COLO829 (cell line): ENCODE measurements around the gene FHOD3.

Source experiments
- DNase-seq: peaks from one replicate; pipeline ENCODE4 v3.0.0; 2012; ENCODE audit warnings: low spot score

FHOD3 gene

DNA sequence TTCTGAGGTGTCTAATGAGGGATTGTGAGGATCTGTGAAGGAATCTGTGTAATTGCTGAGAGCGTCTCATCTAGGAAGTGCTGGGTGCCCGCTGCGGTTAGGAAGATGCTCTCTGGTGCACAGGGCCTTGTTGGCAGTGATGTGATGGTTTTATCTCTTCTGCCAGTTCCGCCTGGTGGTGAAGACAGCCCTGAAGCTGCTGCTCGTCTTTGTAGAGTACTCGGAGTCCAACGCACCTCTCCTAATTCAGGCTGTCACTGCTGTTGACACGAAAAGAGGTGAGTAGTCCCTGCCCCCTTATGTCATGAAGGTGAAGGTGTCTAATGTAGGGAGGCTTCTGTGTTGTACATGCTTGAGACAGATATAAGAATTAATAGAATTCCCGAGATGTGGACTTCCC lies 297.1 kb downstream of the FHOD3 start:
- DNase-seq: no peak

DNA sequence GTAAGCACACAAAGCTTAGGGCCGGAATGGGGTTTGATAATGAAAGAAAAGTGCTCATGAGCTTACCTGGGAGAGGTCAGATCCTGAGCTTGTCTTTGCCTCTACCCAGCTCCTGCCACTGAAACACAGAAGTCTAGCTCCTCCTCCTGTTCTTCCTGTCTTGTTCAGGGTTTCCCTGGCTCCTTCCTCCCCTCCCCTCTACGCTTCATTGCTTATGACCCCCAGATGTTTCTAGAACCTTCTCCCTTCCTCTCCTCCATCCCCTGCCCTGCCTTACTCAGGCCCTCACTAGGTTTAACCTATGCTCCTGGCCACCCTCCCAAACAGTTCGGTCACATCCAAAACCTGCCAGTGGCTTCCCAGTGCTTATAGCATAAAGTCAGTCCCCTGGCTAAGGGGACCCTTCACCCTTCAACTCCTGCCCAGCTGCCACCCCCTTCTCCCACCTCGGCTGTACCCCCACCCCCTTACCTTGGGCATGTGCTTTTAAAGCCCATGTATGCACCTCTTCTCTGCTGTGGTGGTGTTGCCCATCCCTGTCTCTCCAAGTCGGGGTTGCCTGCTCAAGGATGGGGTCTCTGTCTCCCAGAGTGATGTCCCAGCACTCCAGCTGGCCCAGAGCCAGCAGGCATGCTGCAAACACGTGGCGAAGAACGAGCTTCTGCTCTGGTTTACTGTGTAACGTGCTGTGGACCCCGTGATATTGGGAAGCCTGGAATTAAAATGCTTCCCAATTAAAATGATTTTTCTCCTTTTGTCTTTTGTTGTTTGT lies 297.7 kb downstream of the FHOD3 start:
- DNase-seq: no peak

DNA sequence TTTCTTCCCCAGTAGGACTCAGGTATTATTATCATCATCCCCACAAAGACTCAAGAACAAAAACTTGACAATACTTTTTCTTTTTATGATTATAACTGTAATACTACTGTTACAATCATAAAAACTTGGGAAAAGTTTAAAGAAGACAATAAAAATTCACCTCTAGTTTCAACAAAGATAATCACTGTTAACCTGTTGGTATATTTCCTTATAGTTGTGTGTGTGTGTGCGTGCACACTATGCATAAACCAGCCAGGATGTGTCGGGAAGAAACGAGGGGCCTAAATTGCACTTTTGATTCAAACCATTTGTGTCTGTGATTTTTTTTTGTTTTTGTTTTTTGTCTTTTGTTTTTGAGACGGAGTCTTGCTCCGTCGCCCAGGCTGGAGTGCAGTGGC lies 298.3 kb downstream of the FHOD3 start:
- DNase-seq: no peak

DNA sequence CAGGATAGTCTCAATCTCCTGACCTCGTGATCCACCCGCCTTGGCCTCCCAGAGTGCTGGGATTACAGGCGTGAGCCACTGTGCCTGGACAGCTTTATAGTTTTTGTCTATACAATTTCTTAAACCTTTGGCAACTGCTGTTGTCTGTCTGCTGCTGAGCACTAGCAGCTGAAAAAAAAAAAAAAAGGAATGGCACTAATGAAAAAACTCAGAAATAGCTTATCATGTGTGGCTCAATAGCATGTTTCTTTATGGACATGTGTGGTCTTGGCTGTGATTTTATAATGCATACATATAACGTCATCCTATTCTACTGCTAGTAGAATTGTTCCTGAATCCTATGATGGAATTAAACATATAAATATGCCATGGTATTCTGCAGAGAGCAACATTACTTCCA lies 300.1 kb downstream of the FHOD3 start:
- DNase-seq: no peak

DNA sequence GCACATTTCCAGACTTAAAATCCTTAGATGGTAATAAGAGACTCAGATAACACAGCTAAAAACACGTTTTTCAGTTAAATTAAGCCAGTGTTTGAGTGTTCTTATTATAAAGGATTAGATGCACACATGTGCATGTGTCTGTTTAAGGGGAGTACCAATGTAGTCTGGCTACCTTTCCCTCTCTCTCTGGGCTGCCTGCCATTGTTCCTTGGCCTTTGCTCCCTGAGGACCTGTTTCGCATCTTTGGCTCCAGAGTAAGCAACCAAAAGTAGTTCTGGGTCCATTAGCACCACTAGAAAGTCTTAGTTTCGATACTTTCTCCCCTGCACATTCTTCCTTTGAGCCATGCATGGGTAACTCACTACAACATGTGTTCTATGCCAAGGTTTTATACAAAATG lies 303.0 kb downstream of the FHOD3 start:
- no peak for DNase-seq

DNA sequence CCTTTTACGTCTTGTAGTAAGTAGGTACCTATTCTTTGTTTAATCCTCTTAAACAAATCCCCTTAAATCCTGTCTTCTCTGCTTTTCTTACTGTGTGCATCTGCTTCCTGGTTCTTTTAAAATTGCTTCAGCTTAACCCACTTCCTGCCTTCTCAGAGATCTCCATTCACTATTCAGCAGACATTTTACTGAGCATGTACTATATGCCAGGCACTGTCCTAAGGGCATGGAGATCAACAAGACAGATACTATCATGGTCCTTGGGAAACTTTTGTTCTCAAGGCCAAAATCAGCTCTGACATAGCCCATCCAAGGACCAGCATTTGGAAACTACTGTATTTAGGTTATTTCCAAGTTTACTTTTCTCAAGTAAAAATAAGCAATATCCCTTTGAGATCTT lies 303.8 kb downstream of the FHOD3 start:
- DNase-seq: no peak

DNA sequence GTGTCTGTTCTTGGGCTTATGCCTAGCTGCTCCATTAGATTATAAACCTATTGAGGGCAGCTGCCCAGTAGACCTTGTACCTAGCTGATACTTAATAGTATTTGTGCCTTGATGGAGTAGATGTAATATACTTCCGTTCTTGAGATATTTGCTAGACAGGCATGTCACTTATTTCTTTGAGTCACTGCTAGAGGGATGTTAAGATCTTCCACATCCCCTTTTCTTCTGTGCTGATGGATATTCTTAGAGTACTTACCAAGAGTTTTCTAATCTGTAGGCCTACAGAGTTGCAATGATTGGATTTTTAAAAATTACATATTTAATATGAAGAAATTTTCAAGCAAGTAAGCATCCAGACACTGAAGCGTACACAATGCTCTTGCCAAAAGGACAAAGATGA lies 304.6 kb downstream of the FHOD3 start:
- no peak for DNase-seq

DNA sequence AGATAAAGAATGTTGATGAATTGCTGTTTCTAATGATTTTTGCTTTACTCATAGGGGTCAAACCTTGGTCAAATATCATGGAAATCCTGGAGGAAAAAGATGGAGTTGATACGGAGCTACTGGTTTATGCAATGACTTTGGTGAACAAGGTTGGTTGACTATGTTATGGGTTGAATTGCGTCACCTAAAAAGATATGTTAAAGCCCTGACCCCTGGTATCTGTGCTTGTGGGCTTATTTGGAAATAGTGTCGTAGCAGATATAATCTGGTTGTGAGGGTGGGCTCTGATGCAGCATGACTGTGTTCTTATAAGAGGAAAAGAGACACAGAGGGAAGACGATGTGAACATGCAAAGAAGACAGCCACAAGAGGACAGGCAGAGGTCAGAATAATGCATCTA lies 305.1 kb downstream of the FHOD3 start:
- DNase-seq: no peak

DNA sequence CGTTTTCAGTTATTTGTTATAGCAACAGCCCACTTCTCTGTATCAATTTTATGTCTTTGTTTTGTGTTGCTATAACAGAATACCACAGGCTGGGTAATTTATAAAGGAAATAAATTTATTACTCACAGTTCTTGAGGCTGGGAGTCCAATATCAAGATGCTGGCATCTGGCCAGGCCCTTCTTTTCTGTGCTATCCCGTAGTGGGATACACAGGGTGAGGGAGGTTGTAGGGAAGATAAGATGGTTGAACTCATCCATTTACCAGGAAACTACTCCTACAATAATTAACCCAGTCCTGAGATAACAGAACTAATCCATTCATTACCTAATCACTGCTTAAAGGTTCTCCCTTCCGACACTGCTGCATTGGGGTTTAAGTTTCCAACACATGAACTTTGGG lies 310.6 kb downstream of the FHOD3 start:
- no peak for DNase-seq

DNA sequence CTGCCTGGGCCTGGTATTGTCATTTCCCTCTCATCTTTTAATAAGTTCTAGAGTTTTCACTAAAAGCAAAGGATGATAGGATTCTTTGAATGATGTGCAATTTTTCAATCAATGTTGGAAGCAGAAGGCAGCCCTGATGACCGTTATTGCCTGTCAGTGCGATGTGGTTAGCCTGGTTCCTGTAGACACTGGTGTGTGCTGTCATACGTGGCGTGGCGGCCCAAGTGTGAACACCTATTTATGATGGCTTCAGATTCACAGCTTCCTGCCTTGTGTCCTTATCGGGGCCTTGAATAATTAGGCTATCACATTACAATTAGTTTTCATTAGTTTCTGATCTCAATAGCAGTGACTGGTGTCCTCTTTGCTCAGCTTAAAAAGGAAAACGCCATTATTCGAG lies 312.7 kb downstream of the FHOD3 start:
- no peak for DNase-seq

DNA sequence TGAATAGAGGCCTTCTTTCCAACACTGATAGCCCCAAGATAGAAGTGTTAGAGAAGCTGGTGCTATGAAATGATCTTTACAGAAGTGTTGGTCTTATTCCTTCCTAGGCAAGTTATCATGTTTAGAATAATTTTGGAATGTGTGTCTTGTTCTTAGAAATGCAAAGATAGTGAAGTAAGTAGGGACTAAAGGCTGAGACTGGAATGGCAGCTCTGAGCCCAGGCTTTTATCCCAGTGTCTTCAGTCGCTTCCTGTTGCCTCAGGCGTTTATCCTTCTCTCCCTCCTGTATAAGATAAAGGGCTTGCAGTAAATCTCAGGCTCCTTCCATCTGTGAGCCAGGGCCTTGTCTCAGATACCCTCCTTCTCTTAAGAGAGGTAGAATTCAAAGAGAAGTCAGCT lies 313.1 kb downstream of the FHOD3 start:
- peak; percentile 53 for DNase-seq

DNA sequence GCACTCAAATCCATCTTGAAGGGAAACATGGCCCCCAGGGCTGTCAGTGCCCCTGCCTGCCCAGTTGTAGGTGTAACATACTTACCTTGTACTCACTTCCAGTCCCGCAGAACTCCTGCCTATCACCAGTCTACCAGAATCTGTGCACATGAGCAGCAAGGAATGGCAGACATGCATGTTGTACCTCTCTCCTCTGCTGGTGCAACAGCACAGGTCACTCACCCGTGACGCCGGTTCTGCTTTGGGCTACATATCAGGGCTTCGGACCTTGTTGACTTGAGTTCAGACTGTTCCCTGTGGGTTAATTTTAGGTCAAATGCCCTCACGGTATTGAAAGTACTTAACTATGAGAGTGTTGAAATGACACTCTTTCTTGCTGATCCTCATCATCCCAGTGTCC lies 315.6 kb downstream of the FHOD3 start:
- DNase-seq: no peak

DNA sequence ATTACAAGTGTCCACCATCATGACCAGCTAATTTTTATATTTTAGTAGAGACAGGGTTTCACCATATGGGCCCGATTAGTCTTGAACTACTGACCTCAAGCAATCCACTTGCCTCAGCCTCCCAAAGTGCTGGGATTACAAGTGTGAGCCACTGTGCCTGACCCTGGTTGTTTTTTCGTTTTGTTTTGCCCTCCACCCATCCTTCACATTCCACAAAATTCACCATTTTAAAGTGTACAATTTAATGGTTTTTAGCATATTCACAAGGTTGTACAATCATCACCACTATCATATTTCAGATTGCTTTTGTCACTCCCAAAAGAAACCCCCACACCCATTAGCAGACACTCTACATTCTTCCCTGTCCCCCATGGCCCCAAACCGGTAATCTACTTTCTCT lies 316.3 kb downstream of the FHOD3 start:
- no peak for DNase-seq

DNA sequence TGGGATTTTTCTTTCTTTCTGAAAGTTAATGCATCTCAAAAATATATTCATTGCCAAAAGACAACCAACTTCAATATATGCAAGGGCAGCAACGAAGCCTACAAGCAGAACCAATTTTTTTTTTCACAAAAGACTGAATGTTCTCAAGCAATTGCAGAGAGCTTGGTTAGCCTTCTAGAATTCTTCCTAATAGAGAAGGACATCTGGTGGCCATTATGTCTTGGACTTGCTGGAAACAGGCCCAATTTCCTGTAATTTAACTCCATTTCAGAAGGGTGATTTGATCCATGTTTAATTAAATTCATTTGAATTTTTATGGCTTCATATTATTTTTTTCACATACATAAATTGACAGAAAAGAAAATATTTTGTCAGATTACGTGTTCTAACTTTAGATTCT lies 323.3 kb downstream of the FHOD3 start:
- no peak for DNase-seq

DNA sequence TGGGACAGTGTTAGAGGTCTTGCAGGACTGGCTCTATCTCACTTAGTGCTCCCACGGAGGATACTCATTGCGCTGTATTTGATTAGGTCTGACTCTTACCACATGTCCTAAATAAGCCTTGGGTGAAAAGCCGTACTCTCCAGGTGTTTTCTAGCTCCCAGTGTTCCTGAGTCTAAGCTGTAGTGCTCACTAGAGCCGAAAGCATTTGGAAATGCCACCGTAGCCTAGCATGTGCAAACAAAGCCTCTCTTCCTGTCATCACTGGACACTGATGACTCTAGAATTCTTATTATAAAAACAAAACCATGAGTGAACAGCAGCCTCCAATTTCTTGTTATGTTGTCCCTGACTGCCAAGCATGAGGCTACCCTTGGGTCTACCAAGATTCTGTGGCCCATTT lies 325.1 kb downstream of the FHOD3 start:
- DNase-seq: no peak

DNA sequence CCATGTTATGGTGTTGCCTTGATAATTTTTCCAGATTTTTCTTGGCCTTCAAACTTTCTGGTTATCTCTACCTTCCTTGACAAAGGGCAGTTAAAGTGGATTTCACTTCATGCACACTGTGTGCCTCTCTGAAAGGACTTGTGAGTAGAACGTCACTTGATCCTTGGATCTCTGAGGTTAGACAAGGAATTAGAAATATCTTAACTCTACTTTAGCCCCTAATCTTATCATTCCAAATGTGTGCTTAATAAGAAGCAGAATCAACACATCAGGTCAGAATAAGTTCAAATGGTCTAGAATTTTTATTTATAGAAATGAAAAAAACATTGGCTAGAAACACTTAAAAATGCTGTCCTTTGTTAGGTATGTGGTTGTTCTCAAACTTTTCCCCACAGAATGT lies 325.6 kb downstream of the FHOD3 start:
- no peak for DNase-seq

DNA sequence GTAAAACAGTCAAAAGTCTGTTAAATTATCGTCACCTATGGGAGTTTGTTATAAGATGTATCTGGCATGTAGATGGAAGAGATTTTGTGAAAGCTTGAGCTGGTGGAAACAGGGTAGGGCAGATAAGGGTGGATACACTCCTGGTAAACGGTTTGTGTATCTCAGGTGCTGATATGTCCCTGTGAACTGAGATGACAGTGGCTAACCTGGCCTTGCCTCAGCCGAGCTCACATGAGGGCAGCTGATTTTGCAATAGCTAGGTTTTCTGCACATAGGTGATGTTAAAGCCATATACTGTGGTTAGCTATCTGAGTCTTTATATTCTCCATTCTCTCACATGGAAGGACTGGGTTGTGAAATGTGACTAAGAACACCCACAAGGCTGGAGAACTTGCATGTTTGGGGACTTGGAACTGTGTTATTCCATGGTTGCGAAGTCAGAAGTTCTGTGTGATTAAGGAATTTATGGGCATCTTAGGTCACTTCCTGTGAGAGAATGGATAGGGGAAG lies 326.2 kb downstream of the FHOD3 start:
- no peak for DNase-seq

DNA sequence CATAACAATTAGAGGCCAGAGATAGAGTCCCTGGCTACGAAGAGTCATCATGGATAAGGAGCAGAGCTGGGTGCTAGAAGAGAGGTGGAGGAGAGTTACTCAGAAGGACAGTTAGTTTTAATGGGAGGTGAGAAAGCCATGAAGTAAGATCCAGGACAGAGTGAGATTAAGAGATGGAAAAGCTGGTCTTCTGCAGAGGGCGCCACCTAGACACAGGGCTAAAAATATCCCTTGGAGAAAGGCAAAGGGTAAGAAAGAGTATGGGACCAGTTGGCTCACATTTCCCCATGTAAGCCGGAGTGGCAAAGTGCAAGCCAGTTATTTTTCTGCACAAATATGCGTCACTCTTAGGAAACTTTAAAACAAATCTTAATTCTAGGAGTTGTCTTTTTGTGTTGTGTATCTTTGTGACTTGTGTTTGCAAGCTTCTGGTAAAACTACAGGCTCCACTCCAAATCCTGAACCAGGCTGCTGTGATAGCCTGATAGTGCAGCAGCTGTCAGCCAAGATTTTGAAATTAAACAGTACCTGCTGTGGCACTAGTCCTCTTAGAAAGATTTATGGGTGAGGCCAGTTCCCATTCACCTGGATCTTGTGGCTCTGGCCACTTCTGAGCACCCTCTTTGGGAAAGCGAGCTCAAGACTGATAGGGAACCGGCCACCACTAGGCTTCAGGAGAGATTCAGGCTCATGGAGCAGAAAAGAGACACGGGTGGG lies 327.1 kb downstream of the FHOD3 start:
- no peak for DNase-seq

DNA sequence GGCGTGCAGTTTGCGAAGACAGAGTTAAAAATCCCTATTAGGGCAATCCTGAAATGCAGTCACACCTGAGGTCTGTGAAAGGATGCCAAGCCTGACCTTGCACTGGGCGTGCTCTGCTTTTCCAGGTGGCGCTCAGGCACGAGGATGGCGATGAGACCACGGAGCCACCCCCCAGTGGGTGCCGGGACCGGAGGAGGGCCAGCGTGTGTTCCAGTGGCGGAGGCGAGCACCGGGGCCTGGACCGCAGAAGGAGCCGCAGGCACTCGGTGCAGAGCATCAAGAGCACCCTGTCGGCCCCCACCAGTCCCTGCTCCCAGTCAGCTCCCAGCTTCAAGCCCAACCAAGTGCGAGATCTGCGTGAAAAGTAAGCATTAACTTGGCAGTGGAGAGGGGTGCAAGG lies 327.9 kb downstream of the FHOD3 start:
- no peak for DNase-seq

DNA sequence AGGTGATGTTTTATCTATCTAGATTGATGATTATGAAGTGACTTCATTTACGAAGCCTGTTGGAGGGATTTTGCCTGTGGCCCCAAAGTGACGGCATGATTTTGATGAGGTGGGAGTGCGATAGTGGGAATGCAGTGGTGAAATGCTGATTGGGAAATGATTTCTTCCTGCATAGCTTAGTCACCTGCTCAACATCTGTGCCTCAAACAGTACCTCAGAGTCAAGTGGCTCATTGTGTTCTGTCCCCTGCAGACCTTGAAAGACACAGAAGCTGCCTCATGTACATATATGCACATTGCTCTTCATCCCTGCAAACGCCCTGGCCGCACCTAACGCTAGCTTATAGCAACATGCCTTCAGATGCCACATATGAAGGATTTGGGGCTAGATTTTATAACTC lies 330.1 kb downstream of the FHOD3 start:
- DNase-seq: no peak

DNA sequence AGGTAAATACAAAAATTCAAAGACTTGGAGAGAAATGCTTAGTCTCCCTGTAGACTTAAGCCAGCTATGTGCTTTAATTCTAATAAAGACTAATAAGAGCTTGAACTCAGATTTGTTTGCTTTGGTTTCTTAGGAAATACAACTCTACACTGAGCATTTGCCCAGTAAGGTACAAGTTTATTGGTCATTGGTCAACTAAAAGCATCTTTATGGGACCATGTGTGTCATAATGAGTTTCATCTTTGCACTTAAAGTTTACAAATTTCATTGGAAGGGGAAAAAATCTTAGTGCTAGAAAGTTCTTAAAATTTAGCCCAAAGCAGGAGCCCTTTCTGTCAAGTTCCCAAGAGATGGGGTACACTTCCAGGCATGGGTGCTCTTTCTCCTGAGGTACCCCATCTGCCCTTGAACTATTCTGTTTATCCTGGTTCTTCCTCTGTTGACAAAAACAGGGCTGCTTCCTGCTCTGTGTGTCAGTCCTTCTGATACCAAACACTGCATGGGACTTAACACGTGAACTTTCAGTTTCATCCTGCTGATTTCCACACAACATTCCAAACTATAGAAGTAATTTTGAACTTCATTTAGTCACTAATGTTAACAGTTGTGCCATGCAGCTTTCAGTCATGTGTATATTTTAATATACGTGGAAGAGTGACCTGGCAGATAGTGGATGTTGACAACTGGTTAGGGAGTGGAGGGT lies 331.1 kb downstream of the FHOD3 start:
- DNase-seq: no peak

DNA sequence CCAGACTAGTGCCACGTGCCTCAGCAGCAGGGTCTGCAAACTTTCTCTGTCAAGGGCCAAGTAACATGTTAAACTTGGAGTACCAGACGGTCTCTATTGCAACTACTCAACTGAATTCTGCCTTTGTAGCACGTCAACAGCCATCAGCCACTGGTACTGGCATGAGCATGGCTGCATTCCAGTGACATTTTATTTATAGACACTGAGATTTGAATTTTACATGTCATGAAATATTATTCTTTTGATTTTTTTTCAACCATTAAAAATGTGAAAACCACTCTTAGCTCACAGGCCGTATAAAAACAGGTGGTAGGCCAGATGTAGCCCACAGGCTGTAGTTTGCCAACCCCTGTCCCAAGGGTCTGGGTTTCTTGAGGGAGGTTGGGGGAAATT lies 331.6 kb downstream of the FHOD3 start:
- no peak for DNase-seq

DNA sequence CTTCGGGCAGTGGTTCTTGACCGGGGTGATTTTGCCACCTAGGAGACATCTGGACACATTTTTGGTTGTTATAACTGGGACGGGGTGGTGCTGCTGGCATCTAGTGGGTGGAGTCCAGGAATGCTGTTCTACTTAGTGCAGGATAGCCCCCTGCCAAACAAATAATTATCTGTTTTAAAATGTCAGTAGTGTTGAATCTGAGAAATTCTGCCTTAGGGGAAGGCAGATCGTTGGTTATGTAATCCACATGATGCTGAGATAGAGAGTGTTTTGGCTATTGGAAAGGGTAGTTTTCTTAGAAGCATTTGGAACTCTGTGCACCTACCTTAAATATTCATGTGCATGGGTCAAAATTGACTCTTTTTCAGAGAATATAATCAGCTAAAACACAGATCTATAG lies 332.3 kb downstream of the FHOD3 start:
- no peak for DNase-seq
